ENCODE measurements around the gene VMP1.

VMP1 gene

GRCh38 chr17:59707149-59707970 lies at the start of gene VMP1, which contains the start of gene PTRH2:
Gene VMP1, plus strand, starts transcription at chr17:59707654. Its CDS starts 23,793 bp downstream, at chr17:59731447.
Gene PTRH2, minus strand, starts transcription at chr17:59707430. Its CDS starts 9,452 bp downstream, at chr17:59697978.
- DNase-seq (ENCODE audit: low read depth, low spot score), result peak; percentile 100

GRCh38 chr17:59666235-59666634 lies 41.2 kb upstream of the VMP1 start:
- DNase-seq (ENCODE audit: low read depth, low spot score), result no peak

GRCh38 chr17:59668816-59669215 lies 38.6 kb upstream of the VMP1 start:
- peak; percentile 92 for DNase-seq (ENCODE audit: low read depth, low spot score)

GRCh38 chr17:59669411-59669810 lies 38.0 kb upstream of the VMP1 start:
- DNase-seq (ENCODE audit: low read depth, low spot score), result no peak

GRCh38 chr17:59669944-59670343 lies 37.5 kb upstream of the VMP1 start:
- DNase-seq (ENCODE audit: low read depth, low spot score), result no peak

- no peak for DNase-seq (ENCODE audit: low read depth, low spot score)
Measured at GRCh38 chr17:59671386-59671785, 36.1 kb upstream of the VMP1 start.

GRCh38 chr17:59675231-59675630 lies 32.2 kb upstream of the VMP1 start:
- DNase-seq (ENCODE audit: low read depth, low spot score), result no peak

GRCh38 chr17:59676716-59677115 lies 30.7 kb upstream of the VMP1 start:
- no peak for DNase-seq (ENCODE audit: low read depth, low spot score)

- no peak for DNase-seq (ENCODE audit: low read depth, low spot score)
Measured at GRCh38 chr17:59678918-59679317, 28.5 kb upstream of the VMP1 start.

GRCh38 chr17:59680314-59680713 lies 27.1 kb upstream of the VMP1 start:
- no peak for DNase-seq (ENCODE audit: low read depth, low spot score)

- DNase-seq (ENCODE audit: low read depth, low spot score), result no peak
Measured at GRCh38 chr17:59683283-59683682, 24.2 kb upstream of the VMP1 start.

GRCh38 chr17:59684967-59685366 lies 22.5 kb upstream of the VMP1 start:
- DNase-seq (ENCODE audit: low read depth, low spot score), result no peak

- no peak for DNase-seq (ENCODE audit: low read depth, low spot score)
Measured at GRCh38 chr17:59688008-59688407, 19.4 kb upstream of the VMP1 start.

- DNase-seq (ENCODE audit: low read depth, low spot score), result no peak
Measured at GRCh38 chr17:59688496-59688895, 19.0 kb upstream of the VMP1 start.

- no peak for DNase-seq (ENCODE audit: low read depth, low spot score)
Measured at GRCh38 chr17:59693582-59693981, 13.9 kb upstream of the VMP1 start.

GRCh38 chr17:59694344-59694743 lies 13.1 kb upstream of the VMP1 start:
- no peak for DNase-seq (ENCODE audit: low read depth, low spot score)

GRCh38 chr17:59695945-59696681 lies 11.3 kb upstream of the VMP1 start:
- DNase-seq (ENCODE audit: low read depth, low spot score), result no peak

- DNase-seq (ENCODE audit: low read depth, low spot score), result no peak
Measured at GRCh38 chr17:59696682-59697277, 10.7 kb upstream of the VMP1 start.

GRCh38 chr17:59698143-59698542 lies 9.3 kb upstream of the VMP1 start:
- DNase-seq (ENCODE audit: low read depth, low spot score), result no peak

GRCh38 chr17:59699218-59699617 lies 8.2 kb upstream of the VMP1 start:
- DNase-seq (ENCODE audit: low read depth, low spot score), result no peak

GRCh38 chr17:59699786-59700185 lies 7.7 kb upstream of the VMP1 start:
- DNase-seq (ENCODE audit: low read depth, low spot score), result no peak

GRCh38 chr17:59702304-59702703 lies 5.2 kb upstream of the VMP1 start:
- DNase-seq (ENCODE audit: low read depth, low spot score), result no peak

Data from astrocyte of the hippocampus (primary cell).